Upper lobe of left lung (tissue), 4 donors: ENCODE data around the gene INPP5D.

ENCODE experiments used
- CTCF ChIP-seq, 6 experiments: fragments of 450-650 bp in 4 of 6; fragments of 200-600 bp in 2 of 6; sonication (generic) in 2 of 6; IDR thresholded peaks; one replicate each; pipeline ENCODE4 v1.5.1; 2016 to 2019; ENCODE audit warnings: antibody characterized with exemption in 6 of 6
- POLR2A ChIP-seq, 4 donors: fragments of 450-650 bp; IDR thresholded peaks; one replicate each; pipeline ENCODE4 v1.5.1; 2016 to 2017; ENCODE audit warnings: antibody characterized with exemption in 4 of 4, mild to moderate bottlenecking in 2 of 4

- no peak for TF ChIP-seq CTCF (IDR thresholded peaks at IDR 0.05)
- no peak for TF ChIP-seq POLR2A (IDR thresholded peaks at IDR 0.05)
Measured at GRCh38 chr2:233072838-233073237, 12.7 kb downstream of the INPP5D start.
